Esophagus mucosa (tissue), 1 donor: Measurements from ENCODE around the gene LIPA. TPM values are rescaled to one million over a fixed set of nuclear protein-coding genes. Genes with fewer than 3 reads are reported as not detected.
A peak's percentile ranks its signal among the peaks of the same experiment; 100 is the strongest.
"Not testable (repeated sequence)": the region's sequence is repeated elsewhere in the genome, so short reads cannot be mapped to it uniquely, and the experiment has no call there.

Experiments
- ATAC-seq: fragments of 200-7000 bp; cut with Tn5 transposase; one replicate; pipeline ENCODE4 v1.9.1; 2020
- total RNA-seq: library from RNA; stranded (reverse); gene quantifications from one replicate; pipeline ENCODE4 v1.2.4, GENCODE V29; 2023
- donor health status: DM: yes; HTN: yes; CAD: no.

Gene LIPA
- 26.6 TPM for total RNA-seq

GRCh38 chr10:89251409-89252224, at the start of gene LIPA:
TSS of gene LIPA (minus strand) at chr10:89251775. CDS start at chr10:89247648, 4,127 bp downstream.
- ATAC-seq = peak; percentile 99

- ATAC-seq = peak; percentile 35
These were observed 49.7 kb upstream of the LIPA start for GRCh38 chr10:89301232-89301631.

- ATAC-seq = no peak
These were observed 47.5 kb upstream of the LIPA start for GRCh38 chr10:89299031-89299430.

DNA sequence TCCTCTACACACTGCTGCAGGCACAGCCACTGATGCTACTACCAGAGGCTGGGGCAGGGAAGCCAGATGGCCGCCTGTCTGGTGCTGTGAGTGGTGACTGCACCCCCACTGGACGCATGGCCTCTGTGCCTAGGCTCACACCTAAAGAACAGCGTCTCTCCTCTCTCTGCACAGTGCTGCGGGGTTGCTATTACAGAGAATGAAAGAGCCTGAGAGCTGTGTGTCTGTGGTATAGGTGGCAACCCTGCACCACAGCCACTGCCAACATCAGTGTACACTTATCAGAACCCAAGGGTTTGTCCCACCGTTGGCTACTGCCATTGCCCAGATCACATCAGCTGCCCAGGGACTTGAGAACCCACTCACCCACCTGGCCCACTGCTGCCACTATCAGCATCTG, 46.2 kb upstream of the LIPA start:
- no peak for ATAC-seq

GRCh38 chr10:89297356-89297755, 45.8 kb upstream of the LIPA start:
- peak; percentile 5 for ATAC-seq

GRCh38 chr10:89296220-89296648, 44.7 kb upstream of the LIPA start:
- ATAC-seq = peak; percentile 46

DNA sequence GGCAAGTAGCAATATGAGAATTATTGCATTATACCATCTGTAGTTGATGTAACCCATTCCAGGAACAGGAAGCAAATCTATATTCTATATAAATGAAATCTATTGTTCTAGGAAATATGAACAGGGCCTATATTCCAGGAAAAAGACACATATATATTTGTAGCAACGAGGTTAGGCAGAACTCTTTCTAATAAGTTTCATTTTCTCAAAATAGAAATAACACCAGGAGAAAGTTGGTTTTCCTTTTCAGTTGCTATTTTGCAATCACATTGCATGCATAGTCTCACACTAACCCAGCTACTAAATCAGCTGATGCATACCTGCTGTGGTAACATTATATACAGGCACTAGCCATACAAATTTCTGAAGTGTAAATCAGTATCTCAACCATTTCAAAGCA, 44.0 kb upstream of the LIPA start:
- ATAC-seq = peak; percentile 56

DNA sequence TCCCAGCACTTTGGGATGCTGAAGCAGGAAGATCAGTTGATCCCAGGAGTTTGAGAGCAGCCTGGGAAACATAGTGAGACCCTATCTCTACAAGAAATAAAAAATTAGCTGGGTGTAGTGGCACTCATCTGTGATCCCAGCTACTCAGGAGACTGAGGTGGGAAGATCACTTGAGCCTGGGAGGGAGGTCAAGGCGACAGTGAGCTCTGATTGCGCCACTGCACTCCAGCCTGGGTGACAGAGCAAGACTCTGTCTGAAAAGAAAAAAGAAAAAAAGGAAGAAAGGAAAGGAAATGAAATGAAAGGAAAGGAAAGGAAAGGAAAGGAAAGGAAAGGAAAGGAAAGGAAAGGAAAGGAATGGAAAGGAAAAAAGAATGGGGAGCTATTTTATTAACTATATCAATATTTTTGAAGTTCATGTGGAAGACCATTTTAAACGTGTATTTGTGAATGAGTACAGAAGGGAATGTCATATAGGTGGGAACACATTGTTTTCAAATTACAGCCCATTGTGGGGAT, 43.2 kb upstream of the LIPA start:
- no peak for ATAC-seq

DNA sequence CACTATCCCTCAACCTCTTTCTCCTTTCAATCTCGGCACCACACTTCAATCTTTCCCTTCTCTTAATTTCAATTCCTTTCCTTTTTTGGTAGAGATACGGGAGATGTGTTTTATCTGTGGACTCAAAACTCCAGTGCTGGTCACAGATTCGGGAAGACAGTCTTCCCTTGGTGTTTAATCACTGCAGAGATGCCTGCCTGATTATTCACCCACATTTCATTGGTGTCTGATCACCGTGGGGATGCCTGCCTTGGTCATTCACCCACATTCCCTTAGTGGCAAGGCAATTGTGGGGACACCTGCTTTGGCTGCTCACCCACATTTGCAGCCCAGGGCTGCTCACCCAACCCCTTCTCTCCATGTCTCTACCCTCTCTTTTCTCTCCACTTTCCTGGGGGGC, 33.7 kb upstream of the LIPA start:
- not testable (repeated sequence) for ATAC-seq

GRCh38 chr10:89284711-89285110, 33.1 kb upstream of the LIPA start:
- not testable (repeated sequence) for ATAC-seq

DNA sequence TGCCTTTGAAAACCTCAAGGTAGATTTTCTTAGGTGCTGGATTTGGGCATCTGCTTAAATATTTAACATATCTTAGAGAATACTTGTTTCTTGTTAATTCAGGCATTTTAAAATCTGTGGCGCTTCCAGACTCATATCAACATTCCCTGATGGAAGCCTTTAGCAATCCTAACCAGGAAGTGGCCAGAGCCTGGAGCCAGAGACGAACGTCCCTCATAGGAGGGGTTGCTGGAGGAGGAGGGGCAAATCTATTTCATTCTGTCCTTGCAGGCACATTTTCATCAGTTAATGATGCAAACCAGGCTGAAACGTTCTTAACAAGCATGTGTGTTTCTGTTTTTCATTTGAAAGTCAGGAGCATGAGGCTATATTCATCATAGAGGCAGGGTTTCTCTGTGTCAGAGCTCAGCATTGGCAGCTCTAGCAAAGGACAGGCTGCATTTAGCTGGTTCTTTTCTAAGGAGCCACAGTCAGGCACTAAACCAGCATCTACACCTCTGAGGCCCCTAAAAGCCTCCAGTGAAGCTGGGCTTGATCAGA, 32.4 kb upstream of the LIPA start:
- ATAC-seq = no peak

- no peak for ATAC-seq
These were observed 31.7 kb upstream of the LIPA start for GRCh38 chr10:89283025-89283935.

- ATAC-seq = no peak
These were observed 30.2 kb upstream of the LIPA start for GRCh38 chr10:89281606-89282395.

GRCh38 chr10:89280508-89280907, 28.9 kb upstream of the LIPA start:
- no peak for ATAC-seq

- no peak for ATAC-seq
These were observed 27.9 kb upstream of the LIPA start for GRCh38 chr10:89279421-89279869.

- ATAC-seq = no peak
These were observed 27.4 kb upstream of the LIPA start for GRCh38 chr10:89278900-89279392.

DNA sequence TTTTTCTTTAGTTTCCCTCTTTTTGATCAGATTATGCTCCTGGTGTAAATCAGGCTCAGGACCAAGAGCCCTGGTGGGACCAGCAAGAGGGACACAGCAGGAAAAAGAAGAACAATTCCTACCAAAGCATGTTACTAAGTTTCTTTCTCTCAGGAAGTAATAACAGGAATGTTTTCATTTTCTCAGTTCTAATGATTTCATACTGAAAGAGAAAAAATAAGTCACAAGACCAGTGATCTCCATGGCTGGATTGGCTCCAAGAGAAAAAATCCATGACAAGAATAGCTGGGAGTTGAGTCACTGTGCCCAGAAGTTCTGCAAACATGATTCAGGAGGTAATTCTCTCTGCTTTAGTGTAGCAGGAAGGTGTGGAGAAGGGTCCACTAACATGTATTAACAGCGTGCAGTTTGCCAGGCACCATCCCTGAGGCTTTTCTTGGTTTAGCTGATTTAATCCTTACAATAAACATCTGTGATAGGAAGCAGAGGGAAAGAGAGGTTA, 26.5 kb upstream of the LIPA start:
- ATAC-seq = peak; percentile 96

- peak; percentile 68 for ATAC-seq
These were observed 23.8 kb upstream of the LIPA start for GRCh38 chr10:89275383-89275782.

GRCh38 chr10:89274928-89275327, 23.4 kb upstream of the LIPA start:
- ATAC-seq = no peak

DNA sequence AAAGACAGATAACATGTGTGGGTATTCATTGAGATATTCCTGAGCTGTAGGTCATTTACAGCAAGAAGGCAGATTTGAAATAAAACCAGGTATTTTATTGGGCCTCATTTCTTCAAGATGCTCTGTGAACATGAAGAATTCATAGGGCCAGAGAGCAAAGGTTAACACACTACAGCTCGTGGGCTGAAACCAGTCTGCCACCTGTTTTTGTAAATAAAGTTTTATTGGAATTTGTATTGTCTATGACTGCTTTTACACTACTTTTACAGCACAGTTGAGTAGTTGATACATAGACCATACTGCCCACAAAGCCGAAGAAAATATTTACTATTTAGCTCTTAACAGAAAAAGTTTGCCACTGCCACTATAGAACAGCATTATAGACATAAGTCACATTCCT, 22.1 kb upstream of the LIPA start:
- no peak for ATAC-seq

DNA sequence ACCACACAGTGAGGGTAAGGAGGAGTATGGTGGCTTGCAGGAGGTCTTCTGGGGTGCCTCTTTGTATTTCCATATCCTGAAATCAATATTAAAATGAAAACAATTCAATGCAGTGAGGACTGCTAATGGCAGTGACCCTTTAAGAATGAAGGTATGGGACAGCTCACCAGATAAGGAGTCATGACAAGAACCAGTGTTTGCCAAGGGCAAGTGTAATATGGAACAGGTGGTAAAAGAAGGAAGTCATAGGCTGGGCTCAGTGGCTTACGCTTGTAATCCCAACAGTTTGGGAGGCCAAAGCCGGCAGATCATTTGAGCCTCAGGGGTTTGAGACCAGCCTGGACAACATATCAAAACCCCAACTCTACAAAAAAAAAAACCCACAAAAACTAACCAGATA, 20.0 kb upstream of the LIPA start:
- no peak for ATAC-seq

DNA sequence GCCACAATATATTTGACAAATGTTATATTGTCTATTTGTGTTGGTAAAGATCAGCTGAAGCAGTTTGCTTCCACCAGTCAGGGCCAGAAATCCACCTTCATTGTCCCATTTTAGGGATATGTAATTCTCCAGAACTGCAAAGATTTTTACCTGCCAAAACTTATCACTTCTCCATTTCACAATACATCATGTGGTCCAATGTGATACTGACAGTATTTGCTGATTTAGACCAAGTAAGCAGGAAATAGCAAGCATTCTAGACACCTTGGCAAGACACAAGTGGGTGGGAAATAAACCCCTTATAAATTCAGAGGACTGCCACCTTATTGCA, 18.5 kb upstream of the LIPA start:
- no peak for ATAC-seq
